ENCODE measurements around the gene NET1.
"Not testable (repeated sequence)": the region's sequence is repeated elsewhere in the genome, so short reads cannot be mapped to it uniquely, and the experiment has no call there.

The NET1 gene, protein sequence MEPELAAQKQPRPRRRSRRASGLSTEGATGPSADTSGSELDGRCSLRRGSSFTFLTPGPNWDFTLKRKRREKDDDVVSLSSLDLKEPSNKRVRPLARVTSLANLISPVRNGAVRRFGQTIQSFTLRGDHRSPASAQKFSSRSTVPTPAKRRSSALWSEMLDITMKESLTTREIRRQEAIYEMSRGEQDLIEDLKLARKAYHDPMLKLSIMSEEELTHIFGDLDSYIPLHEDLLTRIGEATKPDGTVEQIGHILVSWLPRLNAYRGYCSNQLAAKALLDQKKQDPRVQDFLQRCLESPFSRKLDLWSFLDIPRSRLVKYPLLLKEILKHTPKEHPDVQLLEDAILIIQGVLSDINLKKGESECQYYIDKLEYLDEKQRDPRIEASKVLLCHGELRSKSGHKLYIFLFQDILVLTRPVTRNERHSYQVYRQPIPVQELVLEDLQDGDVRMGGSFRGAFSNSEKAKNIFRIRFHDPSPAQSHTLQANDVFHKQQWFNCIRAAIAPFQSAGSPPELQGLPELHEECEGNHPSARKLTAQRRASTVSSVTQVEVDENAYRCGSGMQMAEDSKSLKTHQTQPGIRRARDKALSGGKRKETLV

DNA sequence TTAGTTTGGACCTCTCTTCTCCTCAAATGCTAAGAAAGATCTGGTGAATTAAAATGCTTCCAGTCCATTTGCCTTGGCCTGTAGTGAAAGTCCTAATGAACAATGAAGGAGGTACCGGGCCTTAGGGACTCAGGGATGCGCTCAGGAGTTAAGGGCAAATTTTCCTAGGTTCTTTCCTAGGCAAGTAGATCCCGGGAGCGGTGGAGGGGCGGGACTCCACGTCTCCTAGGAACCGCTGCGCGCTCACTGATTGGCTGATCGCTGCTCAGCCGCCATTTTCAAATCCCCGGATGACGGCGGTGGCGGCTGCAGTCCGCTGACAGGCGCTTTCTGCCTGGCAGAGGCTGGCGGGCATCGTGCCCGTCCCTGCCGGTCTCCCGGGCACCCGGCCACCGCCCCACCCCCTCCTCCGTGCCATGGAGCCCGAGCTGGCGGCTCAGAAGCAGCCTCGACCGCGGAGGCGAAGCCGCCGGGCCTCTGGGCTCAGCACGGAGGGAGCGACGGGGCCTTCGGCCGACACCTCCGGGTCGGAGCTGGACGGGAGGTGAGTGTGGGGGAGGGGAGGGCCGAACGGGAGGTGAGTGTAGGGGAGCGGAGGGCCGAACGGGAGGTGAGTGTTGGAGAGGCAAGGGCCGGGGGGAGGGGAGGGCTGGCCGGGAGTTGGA is at the start of gene NET1:
Gene NET1, plus strand, starts transcription at position 281 of the 665 bp plus-strand sequence. Its CDS starts 136 bp downstream, at position 417.
- peak; percentile 96 for DNase-seq (ENCODE audit: low spot score)

DNA sequence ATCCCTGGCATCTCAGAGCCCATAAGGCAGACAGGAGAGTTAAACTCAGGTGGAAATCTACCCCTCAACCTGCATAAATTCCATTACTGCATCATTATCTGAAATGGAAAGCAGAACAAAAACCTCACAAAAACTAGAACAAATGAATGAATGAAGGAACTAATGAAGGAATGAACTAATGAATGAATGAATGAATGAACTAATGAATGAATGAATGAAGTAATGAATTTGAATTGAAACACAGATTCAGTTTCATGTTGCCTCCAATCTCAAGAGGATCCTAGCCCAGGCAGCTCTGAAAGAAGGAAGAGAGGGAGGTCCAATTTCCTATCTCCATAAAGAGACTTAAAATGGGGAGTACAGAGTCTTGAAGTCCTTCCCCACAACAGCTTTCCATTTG is 49.5 kb upstream of the NET1 start:
- DNase-seq (ENCODE audit: low spot score): no peak

DNA sequence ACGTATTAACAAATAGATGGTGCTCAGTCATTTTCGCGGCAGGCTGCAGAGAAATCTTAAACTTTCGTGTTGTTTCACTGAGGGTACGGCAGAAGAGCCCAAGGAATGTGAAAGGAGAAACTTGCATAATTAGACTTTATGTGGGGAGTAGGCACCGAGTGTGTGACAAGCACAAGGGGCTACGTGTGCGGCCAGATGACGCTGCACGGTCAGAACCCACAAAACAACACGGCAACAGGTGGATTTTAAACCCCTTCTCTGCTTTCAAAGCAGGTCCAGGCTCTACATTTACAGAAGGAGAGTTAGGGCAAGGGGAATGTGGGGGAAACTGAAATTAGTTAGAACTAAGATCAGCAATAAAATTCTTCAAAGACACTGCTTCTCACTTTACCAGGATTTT is 48.0 kb upstream of the NET1 start:
- DNase-seq (ENCODE audit: low spot score): no peak

DNA sequence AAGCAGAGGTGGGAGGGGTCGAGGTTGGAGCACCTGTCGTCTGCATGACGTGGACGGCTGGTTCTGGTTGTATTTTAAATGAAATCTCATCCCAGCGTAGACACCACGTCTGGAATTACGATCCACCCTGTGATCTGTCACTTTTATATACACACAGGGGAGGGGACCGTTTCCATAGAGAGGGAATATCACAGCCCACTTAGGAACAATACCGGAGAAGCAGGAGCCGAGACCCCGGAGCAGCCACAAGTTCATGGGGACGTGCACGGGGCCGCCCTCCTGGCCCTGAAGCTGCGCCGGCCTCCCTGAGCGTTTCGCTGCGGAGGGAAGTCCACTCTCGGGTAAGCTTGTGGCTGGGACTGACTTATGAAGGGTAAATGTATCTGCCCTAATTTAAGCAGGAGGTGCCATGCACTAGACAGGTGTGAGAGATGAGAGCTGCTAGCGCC is 47.4 kb upstream of the NET1 start, which contains the start of gene UCN3:
Gene UCN3, plus strand, starts transcription at position 77 of the 449 bp plus-strand sequence. CDS start 8,755 bp downstream, outside the sequence.
- DNase-seq (ENCODE audit: low spot score): no peak

DNA sequence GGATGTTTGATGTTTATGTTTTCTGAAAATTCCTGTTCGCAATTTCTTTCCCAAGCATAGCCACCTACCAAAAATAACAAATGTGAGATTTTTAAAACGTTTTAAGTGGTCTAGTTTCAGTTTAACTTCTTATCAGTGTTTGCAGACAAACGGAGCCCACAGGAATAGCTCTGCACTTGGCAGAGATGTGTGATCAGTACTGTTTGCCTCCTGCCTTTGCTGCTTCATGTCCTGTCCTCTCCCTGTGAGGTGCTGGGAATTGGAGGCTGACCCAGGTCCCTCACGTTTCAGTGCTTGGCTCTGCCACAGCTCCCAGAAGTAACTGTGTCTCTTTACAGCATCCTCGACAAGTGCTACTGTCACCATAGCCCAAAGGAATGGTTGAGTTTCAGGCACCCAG is 46.4 kb upstream of the NET1 start:
- no peak for DNase-seq (ENCODE audit: low spot score)

DNA sequence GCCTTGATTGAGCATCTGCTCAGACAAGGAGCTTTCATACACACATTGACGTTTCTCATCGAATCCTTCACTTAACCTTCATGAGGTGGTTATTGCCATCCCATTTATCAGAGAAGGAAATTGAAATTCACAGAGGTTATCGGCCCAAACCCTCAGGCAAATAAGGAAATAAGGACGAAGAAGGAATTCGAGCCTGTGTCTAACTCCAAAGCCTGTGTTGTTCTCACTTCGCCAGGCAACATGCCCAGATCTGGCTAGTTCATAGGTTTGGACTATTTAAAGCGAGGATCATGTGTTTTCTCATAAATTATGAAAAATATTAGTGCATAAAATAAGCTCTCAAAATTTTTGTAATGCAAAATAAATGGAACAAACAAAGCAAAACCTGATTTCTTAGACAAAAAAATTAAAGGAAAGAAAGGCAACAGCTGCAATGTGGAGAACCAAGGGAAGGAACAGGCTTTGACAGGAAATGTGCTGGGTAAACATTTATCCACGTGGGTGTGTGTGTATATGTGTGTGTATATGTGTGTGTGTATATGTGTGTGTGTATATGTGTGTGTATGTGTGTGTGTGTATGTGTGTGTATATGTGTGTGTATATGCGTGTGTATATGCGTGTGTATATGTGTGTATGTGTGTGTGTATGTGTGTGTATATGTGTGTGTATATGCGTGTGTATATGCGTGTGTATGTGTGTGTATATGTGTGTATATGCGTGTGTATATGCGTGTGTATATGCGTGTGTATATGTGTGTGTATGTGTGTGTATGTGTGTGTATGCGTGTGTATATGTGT is 42.8 kb upstream of the NET1 start:
- DNase-seq (ENCODE audit: low spot score): no peak

DNA sequence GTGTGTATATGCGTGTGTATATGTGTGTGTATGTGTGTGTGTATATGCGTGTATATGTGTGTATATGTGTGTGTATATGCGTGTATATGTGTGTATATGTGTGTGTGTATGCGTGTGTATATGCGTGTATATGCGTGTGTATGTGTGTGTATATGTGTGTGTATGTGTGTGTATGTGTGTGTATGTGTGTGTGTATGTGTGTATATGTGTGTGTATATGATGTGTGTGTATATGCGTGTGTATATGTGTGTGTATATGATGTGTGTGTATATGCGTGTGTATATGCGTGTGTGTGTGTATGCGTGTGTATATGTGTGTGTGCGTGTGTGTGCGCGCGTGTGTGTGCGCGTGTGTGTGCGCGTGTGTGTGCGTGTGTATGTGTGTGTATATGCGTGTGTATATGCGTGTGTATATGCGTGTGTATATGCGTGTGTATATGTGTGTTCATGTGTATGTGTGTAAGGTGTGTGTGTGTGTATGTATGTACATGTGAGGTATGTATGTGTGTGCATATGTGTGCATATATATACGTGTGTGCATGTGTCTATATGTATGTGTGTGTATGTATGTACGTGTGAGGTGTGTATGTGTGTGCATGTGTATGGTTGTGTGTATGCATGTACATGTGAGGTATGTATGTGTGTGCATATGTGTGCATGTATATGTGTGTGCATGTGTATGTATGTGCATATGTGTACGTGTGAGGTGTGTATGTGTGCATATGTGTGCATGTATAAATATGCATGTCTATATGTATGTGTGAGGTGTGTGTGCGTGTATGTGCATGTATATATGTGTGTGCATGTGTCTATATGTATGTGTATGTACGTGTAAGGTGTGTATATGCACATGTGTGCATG is 41.6 kb upstream of the NET1 start:
- no peak for DNase-seq (ENCODE audit: low spot score)

DNA sequence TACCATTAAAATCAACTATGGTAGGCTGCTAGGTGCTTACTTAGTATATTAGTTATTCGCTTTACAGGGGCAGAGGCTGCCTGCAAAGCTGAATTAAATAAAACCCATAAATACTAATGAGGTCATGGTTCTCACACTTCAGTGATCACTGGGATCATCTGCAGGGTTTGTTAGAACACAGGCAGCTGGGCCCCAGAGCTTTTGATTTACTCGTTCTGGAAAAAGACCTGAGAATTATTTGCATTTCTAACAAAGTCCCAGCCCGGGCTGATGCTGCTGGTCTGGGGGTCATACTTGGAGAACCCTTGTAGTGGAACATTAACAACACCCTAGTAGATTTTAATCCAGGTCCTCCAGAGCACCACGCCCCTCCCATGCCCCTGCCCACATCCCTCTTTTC is 39.0 kb upstream of the NET1 start:
- DNase-seq (ENCODE audit: low spot score): no peak

DNA sequence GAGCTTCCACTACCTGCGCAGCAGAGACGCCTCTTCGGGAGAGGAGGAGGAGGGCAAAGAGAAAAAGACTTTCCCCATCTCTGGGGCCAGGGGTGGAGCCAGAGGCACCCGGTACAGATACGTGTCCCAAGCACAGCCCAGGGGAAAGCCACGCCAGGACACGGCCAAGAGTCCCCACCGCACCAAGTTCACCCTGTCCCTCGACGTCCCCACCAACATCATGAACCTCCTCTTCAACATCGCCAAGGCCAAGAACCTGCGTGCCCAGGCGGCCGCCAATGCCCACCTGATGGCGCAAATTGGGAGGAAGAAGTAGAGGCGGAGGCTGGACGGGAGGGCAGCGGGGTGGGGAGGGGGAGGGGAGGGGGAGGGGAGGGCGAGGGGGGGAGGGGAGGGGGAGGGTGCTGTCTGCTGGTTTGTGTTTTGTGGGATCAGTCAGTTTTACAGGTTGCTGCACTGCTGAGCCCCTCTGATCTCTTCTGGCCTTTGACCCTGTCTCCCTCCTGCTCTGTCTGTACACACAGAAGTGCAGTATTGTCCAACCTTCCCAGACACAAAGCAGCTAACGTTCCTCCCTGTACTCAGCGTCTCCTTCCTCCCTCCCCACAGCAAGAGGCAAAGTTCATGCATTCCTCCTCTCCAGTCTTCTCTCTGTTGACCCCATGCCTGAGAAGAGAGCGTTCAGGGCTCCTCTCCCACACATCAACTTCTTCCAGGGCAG is 38.3 kb upstream of the NET1 start:
- no peak for DNase-seq (ENCODE audit: low spot score)

DNA sequence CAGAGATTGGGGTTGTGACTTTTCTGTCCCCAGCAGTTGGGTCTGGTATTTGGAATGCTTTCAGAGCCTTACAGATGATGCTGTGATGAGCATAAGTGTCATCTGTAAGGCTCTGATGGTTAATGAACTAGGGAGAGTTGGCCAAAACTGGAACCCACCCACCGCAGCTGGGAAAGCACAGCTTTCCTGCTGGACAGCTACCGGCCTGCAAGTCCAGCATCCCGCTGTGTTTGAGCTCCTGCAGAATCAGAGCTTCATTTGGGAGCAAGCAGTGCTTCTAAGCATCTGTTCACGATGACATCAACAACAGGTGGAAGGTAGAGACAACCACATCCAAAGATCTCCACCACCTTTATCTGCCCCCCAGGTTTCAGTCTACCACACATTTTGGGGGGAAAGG is 35.9 kb upstream of the NET1 start:
- no peak for DNase-seq (ENCODE audit: low spot score)

DNA sequence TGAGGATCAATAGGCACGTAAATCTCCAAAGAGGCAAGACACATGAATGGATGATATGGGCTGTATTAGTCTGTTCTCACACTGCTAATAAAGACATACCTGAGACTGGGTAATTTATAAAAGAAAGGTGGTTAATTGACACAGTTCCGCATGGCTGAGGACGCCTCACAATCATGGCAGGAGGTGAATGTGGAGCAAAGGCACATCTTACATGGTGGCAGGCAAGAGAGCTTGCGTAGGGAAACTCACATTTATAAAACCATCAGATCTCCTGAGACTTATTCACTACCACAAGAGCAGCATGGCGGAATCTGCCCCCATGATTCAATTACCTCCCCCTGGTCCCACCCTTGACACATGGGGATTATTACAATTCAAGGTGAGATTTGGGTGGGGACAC is 33.2 kb upstream of the NET1 start:
- DNase-seq (ENCODE audit: low spot score): not testable (repeated sequence)

DNA sequence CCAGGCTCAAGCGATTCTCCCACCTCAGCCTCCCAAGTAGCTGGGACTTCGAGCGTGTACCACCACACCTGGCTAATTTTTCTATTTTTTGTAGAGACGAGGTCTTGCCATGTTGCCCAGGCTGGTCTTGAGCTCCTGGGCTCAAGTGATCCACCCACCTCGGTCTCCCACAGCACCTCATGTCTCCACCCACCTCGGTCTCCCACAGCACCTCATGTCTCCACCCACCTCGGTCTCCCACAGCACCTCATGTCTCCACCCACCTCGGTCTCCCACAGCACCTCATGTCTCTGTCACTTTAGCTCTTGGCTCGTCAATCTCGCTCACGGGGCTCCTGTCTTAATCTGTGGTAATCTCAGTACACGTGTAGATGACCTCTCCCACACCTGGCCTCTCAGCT is 32.0 kb upstream of the NET1 start:
- DNase-seq (ENCODE audit: low spot score): not testable (repeated sequence)

DNA sequence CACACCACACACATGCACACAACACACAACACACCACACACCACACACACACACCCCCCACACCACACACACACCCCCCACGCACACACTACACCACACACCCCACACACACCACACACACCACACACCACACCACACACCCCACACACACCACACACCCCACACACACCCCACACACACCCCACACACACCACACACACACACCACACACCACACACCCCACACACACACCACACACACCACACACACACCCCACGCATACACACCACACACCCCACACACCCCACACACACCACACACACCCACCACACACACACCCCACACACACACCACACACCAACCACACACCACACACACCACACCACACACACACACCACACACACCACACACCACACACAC is 31.2 kb upstream of the NET1 start:
- DNase-seq (ENCODE audit: low spot score): no peak

DNA sequence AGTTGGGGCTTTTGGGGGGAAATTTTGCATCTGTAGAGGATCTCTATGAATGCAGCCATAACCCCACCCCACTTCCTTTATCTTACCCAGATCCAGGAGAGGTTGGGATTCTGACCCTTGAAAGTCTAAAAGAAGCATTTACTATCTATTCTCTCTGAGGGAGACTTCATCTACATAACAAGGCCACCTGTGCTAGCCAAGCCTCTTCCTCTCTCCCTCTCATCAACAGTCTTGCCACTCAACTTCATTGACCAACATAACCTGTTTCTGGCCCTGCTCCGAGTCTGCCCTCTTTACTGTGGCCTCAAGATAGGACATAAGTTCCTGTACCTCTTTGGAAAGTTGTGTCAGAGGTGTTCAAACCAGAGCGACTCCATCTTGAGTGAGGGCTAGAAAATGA is 27.1 kb upstream of the NET1 start:
- DNase-seq (ENCODE audit: low spot score): no peak

DNA sequence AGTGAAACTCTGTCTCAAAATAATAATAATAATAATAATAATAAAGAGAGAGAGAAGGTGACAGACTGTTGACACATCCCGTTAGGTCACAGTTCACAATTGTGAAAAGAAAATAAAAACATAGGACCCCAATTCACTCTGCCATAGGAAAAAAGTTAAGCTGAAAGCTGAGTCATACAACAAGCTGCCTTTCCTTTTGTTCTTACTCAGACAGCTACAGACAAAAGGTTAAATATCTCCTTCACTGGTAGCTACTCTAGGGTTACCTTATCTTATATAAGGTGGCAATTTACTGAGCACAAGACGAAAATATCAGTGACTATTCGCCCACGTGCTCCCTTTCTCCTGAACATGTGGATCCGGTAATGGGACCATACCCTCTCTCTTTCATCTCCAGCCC is 25.2 kb upstream of the NET1 start:
- DNase-seq (ENCODE audit: low spot score): no peak

DNA sequence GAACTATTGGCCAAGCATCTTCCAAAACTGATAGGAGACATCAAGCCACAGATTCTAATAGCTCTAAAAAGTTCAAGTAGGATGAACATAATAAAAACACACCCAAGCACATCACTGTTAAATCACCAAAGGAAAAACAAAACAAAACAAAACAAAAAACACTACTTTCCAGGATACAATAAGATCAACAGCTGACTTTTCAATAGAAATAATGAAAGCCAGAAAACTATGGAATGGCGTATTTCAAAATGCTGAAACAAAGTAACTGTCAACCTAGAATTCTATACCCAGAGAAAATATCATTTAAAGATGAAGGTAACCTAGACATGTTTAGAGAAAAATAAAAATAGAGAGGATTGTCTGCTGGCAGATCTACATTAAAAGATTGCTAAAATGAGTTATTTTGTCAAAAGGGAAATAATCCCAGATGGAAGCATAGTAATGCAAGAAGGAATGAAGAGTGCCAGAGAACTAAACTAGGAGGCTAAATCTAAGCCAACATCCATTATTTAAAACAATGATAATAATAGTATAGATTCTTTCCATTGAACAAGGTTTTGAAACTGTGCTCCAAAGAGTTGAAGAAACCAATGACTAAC is 21.7 kb upstream of the NET1 start:
- no peak for DNase-seq (ENCODE audit: low spot score)

DNA sequence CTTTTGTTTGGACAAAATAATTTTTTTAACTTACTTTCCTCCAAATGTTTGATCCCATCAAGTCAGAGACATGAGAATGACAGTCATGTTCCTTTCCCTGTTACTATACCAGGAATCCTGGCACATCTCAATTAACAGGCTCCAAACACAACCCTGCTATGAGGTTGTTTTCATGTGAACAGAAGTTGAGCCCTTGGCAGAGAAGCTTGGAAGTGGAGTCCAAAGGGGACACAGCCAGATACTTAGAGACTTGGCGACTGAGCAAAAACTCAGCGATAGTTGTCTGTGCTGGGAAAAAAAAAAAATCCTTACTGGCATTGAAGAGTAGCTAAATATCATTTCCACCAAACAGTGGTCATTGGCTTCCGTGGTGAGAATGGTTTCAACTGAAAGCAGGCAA is 20.6 kb upstream of the NET1 start:
- no peak for DNase-seq (ENCODE audit: low spot score)

DNA sequence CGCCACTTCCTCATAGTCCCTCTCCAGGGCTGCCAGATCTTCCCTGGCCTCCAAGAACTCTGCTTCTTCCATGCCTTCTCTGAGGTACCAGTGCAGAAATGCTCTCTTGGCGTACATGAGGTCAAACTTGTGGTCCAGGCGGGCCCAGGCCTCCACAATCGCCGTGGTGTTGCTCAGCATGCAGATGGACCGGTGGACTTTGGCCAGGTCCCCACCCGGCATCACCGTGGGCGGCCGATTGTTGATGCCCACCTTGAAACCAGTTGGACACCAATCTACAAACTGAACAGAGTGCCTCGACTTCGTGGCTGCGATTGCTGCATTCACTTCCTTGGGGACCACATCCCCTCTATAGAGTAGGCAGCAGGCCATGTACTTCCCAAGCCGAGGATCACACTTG is 18.8 kb upstream of the NET1 start:
- no peak for DNase-seq (ENCODE audit: low spot score)

DNA sequence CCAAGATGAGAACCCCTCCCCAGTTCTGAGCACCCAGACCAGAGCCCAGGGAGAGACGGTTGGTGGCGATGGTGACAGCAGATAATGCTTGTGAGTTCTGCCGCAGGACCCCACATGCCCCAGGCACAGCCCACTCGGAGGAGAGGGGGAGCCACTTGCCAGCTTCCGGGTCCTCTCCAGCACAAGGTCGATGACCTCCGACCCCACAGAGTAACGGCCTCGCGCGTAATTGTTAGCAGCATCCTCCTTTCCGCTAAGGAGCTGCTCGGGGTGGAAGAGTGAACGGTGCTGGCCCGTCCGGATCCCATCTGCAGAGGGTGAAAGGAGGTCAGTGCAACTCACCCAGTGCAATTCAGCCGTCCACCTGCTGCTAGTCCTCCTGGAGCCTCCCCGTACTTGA is 17.2 kb upstream of the NET1 start:
- no peak for DNase-seq (ENCODE audit: low spot score)

All from ecto neural progenitor cell (in vitro differentiated cells).